ENCODE results near the gene CCL17.

GRCh38 chr16:57409870-57410587 lies 5.5 kb downstream of the CCL17 start:
- no peak for TF ChIP-seq KLF9 (tag by site-specific recombination; IDR thresholded peaks at IDR 0.05; ENCODE audit: low read depth)
- TF ChIP-seq ZNF133 (tag by site-specific recombination; IDR thresholded peaks at IDR 0.05), result no peak
- TF ChIP-seq ZNF664 (tag by site-specific recombination; IDR thresholded peaks at IDR 0.05), result no peak
- no peak for TF ChIP-seq CTCF (tag by site-specific recombination; IDR thresholded peaks at IDR 0.05)
- no peak for TF ChIP-seq PBX3 (CRISPR knock-in tag; IDR thresholded peaks at IDR 0.05)
- no peak for TF ChIP-seq TRIM28 (IDR thresholded peaks at IDR 0.05; ENCODE audit: borderline replicate concordance, low read length)
- no peak for TF ChIP-seq BCL11A (tag by site-specific recombination; IDR thresholded peaks at IDR 0.05; ENCODE audit: low read depth)
- no peak for TF ChIP-seq YY1 (tag by site-specific recombination; IDR thresholded peaks at IDR 0.05)
- no peak for TF ChIP-seq BCL6B (tag by site-specific recombination; IDR thresholded peaks at IDR 0.05)
- TF ChIP-seq ZNF629 (tag by site-specific recombination; IDR thresholded peaks at IDR 0.05), result no peak
